Measurements from ENCODE around the gene ZNF333. TPM values are rescaled to one million over a fixed set of nuclear protein-coding genes. Genes with fewer than 3 reads are reported as not detected.
A peak's percentile ranks its signal among the peaks of the same experiment; 100 is the strongest.

The ZNF333 gene
- 5.7 and 7.0 TPM in 2 replicates for polyA plus RNA-seq (2011; rRNA removed)
- 3.4 and 4.5 TPM in 2 replicates for polyA plus RNA-seq (2012; cell fraction: cytosol; rRNA removed)
- 13.7 and 15.4 TPM in 2 replicates for polyA plus RNA-seq (2012; cell fraction: nucleus; rRNA removed)
- 2.5 to 3.5 TPM (median 2.8 TPM) in 3 replicates for polyA plus RNA-seq (2017; fragmentation: RNase III; extraction: RNeasy Plus Mini Kit Qiagen cat#74134 plus additional on column Dnase treatment)
- 7.6 and 7.9 TPM in 2 replicates for polyA minus RNA-seq (2011; rRNA and poly(A)+ RNA removed)

DNA sequence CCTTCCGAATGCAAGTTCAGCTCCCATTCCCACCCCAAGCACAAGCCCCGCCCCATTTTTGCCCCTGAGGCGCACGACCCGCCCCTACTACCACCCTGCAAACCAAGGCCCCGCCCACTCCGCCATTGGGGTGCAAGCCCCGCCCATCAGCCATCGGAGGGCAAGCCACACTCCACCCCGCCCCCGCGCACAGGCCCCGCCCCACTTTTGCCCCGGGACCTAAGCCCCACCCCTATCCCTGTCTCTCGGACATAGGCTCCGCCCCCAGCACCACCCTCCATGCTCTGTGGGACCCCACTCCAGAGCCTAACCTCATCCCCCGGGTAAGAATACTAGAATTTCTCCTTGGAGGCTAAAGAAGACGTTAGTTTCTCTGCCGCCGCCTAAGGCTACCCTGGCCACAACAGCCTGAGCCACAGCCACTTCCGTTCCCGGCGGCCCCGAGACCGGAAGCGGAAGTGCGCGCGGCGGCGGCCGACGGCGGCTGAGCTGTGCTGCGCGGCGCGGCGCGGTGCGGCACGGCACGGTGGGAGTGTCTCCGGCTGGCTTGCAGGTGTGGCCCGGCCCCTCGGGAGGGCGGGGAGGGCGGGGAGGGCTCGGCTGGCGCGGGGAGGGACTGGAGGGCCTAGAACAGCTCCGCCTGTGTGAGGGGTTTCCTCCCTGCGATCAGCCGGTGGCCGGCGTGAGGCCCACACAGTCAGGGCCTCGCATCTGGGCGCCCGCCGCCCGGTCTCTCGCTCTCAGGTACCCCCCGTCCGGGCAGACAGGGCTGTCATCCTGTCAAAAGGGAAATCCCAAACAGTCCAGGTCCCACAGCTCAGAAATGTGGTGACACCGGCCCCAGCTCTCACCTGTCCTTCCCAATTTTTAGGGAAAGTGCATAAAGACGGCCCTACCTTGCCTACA, at the start of gene ZNF333:
Gene ZNF333 (plus strand): TSS at position 451 of the 906 bp plus-strand sequence. CDS start 3,444 bp downstream, outside the sequence.
- DNase-seq (ENCODE audit: low read depth in 1 of 2, low spot score in 1 of 2) (peak; percentile 54 to 91), ATAC-seq (peak; percentile 98 to 99), FAIRE-seq (no peak)
- Histone ChIP-seq H3K9me3 (no peaks in the 10 kb centered on the region), H3K27ac (peak within 1 kb of the TSS; percentile 90 to 93), H3K4me2 (peak within 1 kb of the TSS; percentile 78), H3K4me1 (no peaks in the 10 kb centered on the region), H3K4me3 (peak within 1 kb of the TSS; percentile 70)
- ChIA-PET CTCF (interaction anchor here (7.5 kb wide), 1 partner anchor 117 kb away, joined by 81 read pairs; the partner anchor contains the start of gene NDUFB7), POLR2A (interaction anchor here (0.6 to 1.5 kb wide), 4 partner anchors 32 to 949 kb away, joined by 3 to 9 read pairs (median 4); partner anchors contain the start of gene NDUFB7)
- TF ChIP-seq POLR2A (IDR thresholded peaks at IDR 0.05; ENCODE audit: low read length) = peak; percentile 42
- TF ChIP-seq, protein P1, sequence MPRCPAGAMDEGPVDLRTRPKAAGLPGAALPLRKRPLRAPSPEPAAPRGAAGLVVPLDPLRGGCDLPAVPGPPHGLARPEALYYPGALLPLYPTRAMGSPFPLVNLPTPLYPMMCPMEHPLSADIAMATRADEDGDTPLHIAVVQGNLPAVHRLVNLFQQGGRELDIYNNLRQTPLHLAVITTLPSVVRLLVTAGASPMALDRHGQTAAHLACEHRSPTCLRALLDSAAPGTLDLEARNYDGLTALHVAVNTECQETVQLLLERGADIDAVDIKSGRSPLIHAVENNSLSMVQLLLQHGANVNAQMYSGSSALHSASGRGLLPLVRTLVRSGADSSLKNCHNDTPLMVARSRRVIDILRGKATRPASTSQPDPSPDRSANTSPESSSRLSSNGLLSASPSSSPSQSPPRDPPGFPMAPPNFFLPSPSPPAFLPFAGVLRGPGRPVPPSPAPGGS (IDR thresholded peaks at IDR 0.05) = no peak; the same call in 2 of the 3 replicates
- peak; percentile 48; the same call in 1 of the 2 replicates for TF ChIP-seq MAX (IDR thresholded peaks at IDR 0.05)
- TF ChIP-seq HDAC2 (IDR thresholded peaks at IDR 0.05) = no peak
- TF ChIP-seq JUN (IDR thresholded peaks at IDR 0.05) = peak in 1 of 2 experiments; percentile 57; a peak in 2 of 5 replicates
- peak; percentile 53; the same call in 1 of the 2 replicates for TF ChIP-seq PHF8 (IDR thresholded peaks at IDR 0.05; ENCODE audit: borderline replicate concordance, low read depth)
- WGBS (ENCODE audit: missing lambda C conversion rate) = 2% methylated on average over 4 of the region's 66 CpGs

DNA sequence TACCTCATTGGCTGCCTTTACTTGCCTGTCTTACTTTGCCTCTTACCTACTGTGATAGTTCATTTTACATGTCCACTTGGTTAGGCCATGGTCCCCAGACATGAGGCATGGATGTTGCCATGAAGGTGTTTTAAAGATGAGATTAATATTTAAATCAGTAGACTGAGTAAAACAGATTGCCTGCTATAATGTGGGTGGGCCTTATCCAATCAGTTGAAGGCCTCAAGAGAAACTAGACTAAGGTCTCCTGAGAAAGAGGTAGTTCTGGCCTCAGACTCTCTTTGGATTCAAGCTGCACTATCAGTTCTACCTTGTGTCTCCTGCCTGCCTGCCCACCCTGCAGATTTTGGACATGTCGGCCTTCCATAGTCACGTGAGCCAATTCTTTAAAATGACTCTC, 41.3 kb upstream of the ZNF333 start:
- no peak overlapping the region for H3K4me3 ChIP-seq
- CTCF ChIA-PET = no interaction called here
- ATAC-seq = no peak
- FAIRE-seq = no peak
- H3K4me2 ChIP-seq = no peak overlapping the region
- no peaks in the 10 kb centered on the region for H3K4me1 ChIP-seq
- no peak overlapping the region for H3K27ac ChIP-seq
- TF ChIP-seq NFE2L2 (conservative IDR thresholded peaks at IDR 0.05; ENCODE audit: low read length) = no peak
- TF ChIP-seq PBX3 (IDR thresholded peaks at IDR 0.05) = no peak
- TF ChIP-seq MAFK (IDR thresholded peaks at IDR 0.05; ENCODE audit: partially characterized antibody) = no peak
- no peak for TF ChIP-seq HOXA7 (CRISPR knock-in tag; IDR thresholded peaks at IDR 0.05)
- TF ChIP-seq CBX2 (IDR thresholded peaks at IDR 0.05; ENCODE audit: borderline replicate concordance, low read depth) = no peak
- TF ChIP-seq HEYL (CRISPR knock-in tag; IDR thresholded peaks at IDR 0.05) = no peak
- TF ChIP-seq CBX8 (IDR thresholded peaks at IDR 0.05) = no peak
- no peak for TF ChIP-seq ZNF302 (CRISPR knock-in tag; IDR thresholded peaks at IDR 0.05)
- TF ChIP-seq NR3C1 (IDR thresholded peaks at IDR 0.05) = no peak
- no peak for TF ChIP-seq ZC3H11A (IDR thresholded peaks at IDR 0.05)
- no peak for TF ChIP-seq BHLHE40 (IDR thresholded peaks at IDR 0.05; ENCODE audit: low read depth, low read length)
- TF ChIP-seq MYC (IDR thresholded peaks at IDR 0.05; ENCODE audit: borderline replicate concordance, low read length) = no peak
- no peak for TF ChIP-seq POLR2A (IDR thresholded peaks at IDR 0.05; ENCODE audit: low read length)
- TF ChIP-seq HOXB5 (CRISPR knock-in tag; IDR thresholded peaks at IDR 0.05) = no peak
- TF ChIP-seq JUN (IDR thresholded peaks at IDR 0.05) = no peak
- TF ChIP-seq POLR2AphosphoS2 (conservative IDR thresholded peaks at IDR 0.05; ENCODE audit: low read length) = no peak
- no peaks in the 10 kb centered on the region for H3K9me3 ChIP-seq
- WGBS (ENCODE audit: missing lambda C conversion rate) = 38% methylated on average over 2 of the region's 2 CpGs
- DNase-seq (ENCODE audit: low read depth in 1 of 2, low spot score in 1 of 2) = no peak
- POLR2A ChIA-PET = no interaction called here

GRCh38 chr19:14649020-14649419, 40.8 kb upstream of the ZNF333 start:
- H3K4me2 ChIP-seq = no peak overlapping the region
- no peak overlapping the region for H3K4me3 ChIP-seq
- H3K4me1 ChIP-seq = no peaks in the 10 kb centered on the region
- FAIRE-seq (no peak), ATAC-seq (no peak), DNase-seq (ENCODE audit: low read depth in 1 of 2, low spot score in 1 of 2) (no peak)
- WGBS (ENCODE audit: missing lambda C conversion rate) = 6% methylated on average over 4 of the region's 4 CpGs
- H3K9me3 ChIP-seq = no peaks in the 10 kb centered on the region
- no peak overlapping the region for H3K27ac ChIP-seq
- POLR2A ChIA-PET = no interaction called here
- CTCF ChIA-PET = no interaction called here
- TF ChIP-seq SMC3 (IDR thresholded peaks at IDR 0.05) (no peak), HEYL (CRISPR knock-in tag; IDR thresholded peaks at IDR 0.05) (no peak), CEBPB (IDR thresholded peaks at IDR 0.05) (no peak), EHMT2 (IDR thresholded peaks at IDR 0.05; ENCODE audit: low read depth) (no peak), PBX3 (IDR thresholded peaks at IDR 0.05) (no peak), EP300 (IDR thresholded peaks at IDR 0.05) (no peak), TFCP2L1 (CRISPR knock-in tag; IDR thresholded peaks at IDR 0.05) (no peak), ZC3H11A (IDR thresholded peaks at IDR 0.05) (no peak), MAZ (IDR thresholded peaks at IDR 0.05; ENCODE audit: borderline replicate concordance, low read depth, low read length) (no peak), ZNF302 (CRISPR knock-in tag; IDR thresholded peaks at IDR 0.05) (no peak), CBX8 (IDR thresholded peaks at IDR 0.05) (no peak), CHD4 (IDR thresholded peaks at IDR 0.05; ENCODE audit: borderline replicate concordance) (no peak), HOXB5 (CRISPR knock-in tag; IDR thresholded peaks at IDR 0.05) (no peak), HES2 (IDR thresholded peaks at IDR 0.05) (no peak)
- TF ChIP-seq, protein P2, sequence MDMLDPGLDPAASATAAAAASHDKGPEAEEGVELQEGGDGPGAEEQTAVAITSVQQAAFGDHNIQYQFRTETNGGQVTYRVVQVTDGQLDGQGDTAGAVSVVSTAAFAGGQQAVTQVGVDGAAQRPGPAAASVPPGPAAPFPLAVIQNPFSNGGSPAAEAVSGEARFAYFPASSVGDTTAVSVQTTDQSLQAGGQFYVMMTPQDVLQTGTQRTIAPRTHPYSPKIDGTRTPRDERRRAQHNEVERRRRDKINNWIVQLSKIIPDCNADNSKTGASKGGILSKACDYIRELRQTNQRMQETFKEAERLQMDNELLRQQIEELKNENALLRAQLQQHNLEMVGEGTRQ (IDR thresholded peaks at IDR 0.05) = no peak

Data from A549 (cell line).